Measurements from ENCODE around the gene CLDN16.

- TF ChIP-seq CTCF (IDR thresholded peaks at IDR 0.05; ENCODE audit: insufficient read depth, low read depth, low read length) (no peak), EZH2 (IDR thresholded peaks at IDR 0.05; ENCODE audit: insufficient read depth, low read length) (no peak)
Measured at GRCh38 chr3:190370369-190370768, 17.6 kb upstream of the CLDN16 start.
